ENCODE data around the gene GPR137. TPM values are rescaled to one million over a fixed set of nuclear protein-coding genes. Genes with fewer than 3 reads are reported as not detected.
"Not testable (repeated sequence)": the region's sequence is repeated elsewhere in the genome, so short reads cannot be mapped to it uniquely, and the experiment has no call there.

Gene GPR137
- total RNA-seq, 1 donor from 2014 or later: 52.5 TPM

DNA sequence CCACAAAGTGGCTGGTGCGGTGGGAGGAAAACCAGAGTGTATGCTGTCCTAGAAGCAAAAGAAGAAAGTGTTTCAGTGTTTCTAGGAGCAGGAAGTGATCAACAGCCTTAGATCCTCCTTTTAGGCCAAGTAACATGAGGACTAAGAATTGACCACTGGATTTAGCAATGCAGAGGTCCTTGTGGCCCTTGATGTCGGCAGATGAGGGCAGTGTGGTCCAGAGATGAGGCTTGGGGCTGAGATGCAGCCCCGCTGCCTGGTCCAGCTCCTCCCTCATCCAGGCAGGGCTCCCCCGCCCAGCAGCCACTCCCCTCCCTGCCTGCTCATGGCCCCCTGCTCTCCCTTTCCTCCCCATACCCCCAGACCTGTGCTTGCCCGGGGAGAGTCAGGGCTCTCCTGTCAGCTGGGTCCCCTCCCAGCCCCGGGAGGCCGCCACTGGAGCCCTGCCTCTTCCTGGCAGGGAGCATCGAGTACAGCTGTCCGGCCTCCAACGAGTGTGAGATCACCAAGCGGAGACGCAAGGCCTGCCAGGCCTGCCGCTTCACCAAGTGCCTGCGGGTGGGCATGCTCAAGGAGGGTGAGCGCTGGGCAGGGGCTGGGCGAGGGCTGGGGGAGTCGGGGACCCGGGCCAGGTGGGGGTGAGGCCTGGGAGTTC is 28.0 kb downstream of the GPR137 start:
- DNase-seq: no peak
- TF ChIP-seq, protein P1, sequence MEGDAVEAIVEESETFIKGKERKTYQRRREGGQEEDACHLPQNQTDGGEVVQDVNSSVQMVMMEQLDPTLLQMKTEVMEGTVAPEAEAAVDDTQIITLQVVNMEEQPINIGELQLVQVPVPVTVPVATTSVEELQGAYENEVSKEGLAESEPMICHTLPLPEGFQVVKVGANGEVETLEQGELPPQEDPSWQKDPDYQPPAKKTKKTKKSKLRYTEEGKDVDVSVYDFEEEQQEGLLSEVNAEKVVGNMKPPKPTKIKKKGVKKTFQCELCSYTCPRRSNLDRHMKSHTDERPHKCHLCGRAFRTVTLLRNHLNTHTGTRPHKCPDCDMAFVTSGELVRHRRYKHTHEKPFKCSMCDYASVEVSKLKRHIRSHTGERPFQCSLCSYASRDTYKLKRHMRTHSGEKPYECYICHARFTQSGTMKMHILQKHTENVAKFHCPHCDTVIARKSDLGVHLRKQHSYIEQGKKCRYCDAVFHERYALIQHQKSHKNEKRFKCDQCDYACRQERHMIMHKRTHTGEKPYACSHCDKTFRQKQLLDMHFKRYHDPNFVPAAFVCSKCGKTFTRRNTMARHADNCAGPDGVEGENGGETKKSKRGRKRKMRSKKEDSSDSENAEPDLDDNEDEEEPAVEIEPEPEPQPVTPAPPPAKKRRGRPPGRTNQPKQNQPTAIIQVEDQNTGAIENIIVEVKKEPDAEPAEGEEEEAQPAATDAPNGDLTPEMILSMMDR (IDR thresholded peaks at IDR 0.05; ENCODE audit: partially characterized antibody, unreplicated experiment): no peak
- Mint-ChIP-seq H3K9me3 (ENCODE audit: unreplicated experiment) (peaks cover 5% of the 10 kb centered on the region), H3K27me3 (ENCODE audit: unreplicated experiment) (peaks cover 12% of the 10 kb centered on the region), H3K27ac (ENCODE audit: unreplicated experiment) (peak overlapping the region; percentile 54), H3K4me3 (ENCODE audit: unreplicated experiment) (peak overlapping the region; percentile 44), H3K4me1 (ENCODE audit: low read depth, unreplicated experiment) (peaks cover 18% of the 10 kb centered on the region), H3K36me3 (ENCODE audit: unreplicated experiment) (no peaks in the 10 kb centered on the region)

DNA sequence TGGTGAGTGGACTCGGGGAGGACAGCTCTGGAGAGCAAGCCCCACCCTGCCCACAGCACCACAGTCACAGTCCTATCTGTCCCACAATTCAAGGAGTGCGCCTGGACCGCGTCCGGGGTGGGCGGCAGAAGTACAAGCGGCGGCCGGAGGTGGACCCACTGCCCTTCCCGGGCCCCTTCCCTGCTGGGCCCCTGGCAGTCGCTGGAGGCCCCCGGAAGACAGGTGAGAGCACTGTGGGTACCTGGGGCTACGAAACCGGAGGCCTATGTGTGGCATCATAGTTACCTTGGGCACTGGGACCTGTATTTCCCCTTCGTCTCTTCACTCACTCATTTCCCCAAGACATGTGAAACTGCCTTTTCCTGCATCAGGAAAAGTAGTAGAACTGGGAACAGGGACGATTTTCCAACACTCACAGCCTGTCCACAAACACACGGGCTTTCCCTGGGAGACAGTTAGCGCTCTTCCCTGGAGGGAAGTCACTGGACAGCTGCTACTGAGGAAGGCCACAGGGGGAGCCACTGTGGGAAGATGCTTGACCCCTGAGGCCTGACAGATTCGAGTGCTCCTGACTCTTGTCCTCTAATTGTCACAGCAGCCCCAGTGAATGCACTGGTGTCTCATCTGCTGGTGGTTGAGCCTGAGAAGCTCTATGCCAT is 28.6 kb downstream of the GPR137 start:
- TF ChIP-seq, protein P1 (IDR thresholded peaks at IDR 0.05; ENCODE audit: partially characterized antibody, unreplicated experiment): peak; percentile 28
- Mint-ChIP-seq H3K4me3 (ENCODE audit: unreplicated experiment) (no peak overlapping the region), H3K9me3 (ENCODE audit: unreplicated experiment) (peaks cover 9% of the 10 kb centered on the region), H3K27ac (ENCODE audit: unreplicated experiment) (peak overlapping the region; percentile 76), H3K27me3 (ENCODE audit: unreplicated experiment) (peaks cover 16% of the 10 kb centered on the region), H3K36me3 (ENCODE audit: unreplicated experiment) (no peaks in the 10 kb centered on the region), H3K4me1 (ENCODE audit: low read depth, unreplicated experiment) (peaks cover 21% of the 10 kb centered on the region)
- DNase-seq: no peak

DNA sequence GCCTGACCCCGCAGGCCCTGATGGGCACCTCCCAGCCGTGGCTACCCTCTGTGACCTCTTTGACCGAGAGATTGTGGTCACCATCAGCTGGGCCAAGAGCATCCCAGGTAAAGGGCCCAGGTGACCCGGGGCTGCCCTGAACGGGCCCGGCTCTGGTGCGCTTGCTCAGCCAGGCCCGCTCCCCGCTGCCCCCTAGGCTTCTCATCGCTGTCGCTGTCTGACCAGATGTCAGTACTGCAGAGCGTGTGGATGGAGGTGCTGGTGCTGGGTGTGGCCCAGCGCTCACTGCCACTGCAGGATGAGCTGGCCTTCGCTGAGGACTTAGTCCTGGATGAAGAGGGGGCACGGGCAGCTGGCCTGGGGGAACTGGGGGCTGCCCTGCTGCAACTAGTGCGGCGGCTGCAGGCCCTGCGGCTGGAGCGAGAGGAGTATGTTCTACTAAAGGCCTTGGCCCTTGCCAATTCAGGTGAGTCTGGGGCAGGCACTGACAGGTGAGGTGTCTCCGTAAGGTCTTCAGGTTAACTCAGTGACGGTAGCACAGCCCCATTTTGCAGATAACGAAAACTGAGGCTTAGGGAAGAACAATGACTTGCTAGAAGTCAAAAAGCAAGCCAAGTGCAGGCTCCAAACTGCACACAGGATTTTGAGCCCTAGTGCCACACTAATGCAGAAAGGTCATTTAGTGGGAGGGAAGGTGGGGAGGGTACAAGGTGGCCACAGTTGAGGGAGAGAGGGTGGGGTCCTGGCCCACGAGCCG is 29.3 kb downstream of the GPR137 start:
- peaks cover 10% of the 10 kb centered on the region for H3K9me3 Mint-ChIP-seq (ENCODE audit: unreplicated experiment)
- H3K4me1 Mint-ChIP-seq (ENCODE audit: low read depth, unreplicated experiment): peaks cover 21% of the 10 kb centered on the region
- H3K27ac Mint-ChIP-seq (ENCODE audit: unreplicated experiment): no peak overlapping the region
- peaks cover 17% of the 10 kb centered on the region for H3K27me3 Mint-ChIP-seq (ENCODE audit: unreplicated experiment)
- TF ChIP-seq, protein P1 (IDR thresholded peaks at IDR 0.05; ENCODE audit: partially characterized antibody, unreplicated experiment): no peak
- DNase-seq: no peak
- no peak overlapping the region for H3K4me3 Mint-ChIP-seq (ENCODE audit: unreplicated experiment)
- no peaks in the 10 kb centered on the region for H3K36me3 Mint-ChIP-seq (ENCODE audit: unreplicated experiment)

DNA sequence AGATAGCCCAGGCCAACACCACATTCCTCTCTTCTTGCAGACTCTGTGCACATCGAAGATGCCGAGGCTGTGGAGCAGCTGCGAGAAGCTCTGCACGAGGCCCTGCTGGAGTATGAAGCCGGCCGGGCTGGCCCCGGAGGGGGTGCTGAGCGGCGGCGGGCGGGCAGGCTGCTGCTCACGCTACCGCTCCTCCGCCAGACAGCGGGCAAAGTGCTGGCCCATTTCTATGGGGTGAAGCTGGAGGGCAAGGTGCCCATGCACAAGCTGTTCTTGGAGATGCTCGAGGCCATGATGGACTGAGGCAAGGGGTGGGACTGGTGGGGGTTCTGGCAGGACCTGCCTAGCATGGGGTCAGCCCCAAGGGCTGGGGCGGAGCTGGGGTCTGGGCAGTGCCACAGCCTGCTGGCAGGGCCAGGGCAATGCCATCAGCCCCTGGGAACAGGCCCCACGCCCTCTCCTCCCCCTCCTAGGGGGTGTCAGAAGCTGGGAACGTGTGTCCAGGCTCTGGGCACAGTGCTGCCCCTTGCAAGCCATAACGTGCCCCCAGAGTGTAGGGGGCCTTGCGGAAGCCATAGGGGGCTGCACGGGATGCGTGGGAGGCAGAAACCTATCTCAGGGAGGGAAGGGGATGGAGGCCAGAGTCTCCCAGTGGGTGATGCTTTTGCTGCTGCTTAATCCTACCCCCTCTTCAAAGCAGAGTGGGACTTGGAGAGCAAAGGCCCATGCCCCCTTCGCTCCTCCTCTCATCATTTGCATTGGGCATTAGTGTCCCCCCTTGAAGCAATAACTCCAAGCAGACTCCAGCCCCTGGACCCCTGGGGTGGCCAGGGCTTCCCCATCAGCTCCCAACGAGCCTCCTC is 30.2 kb downstream of the GPR137 start:
- peaks cover 22% of the 10 kb centered on the region for H3K4me1 Mint-ChIP-seq (ENCODE audit: low read depth, unreplicated experiment)
- H3K9me3 Mint-ChIP-seq (ENCODE audit: unreplicated experiment): peaks cover 12% of the 10 kb centered on the region
- DNase-seq; H3K36me3 Mint-ChIP-seq (ENCODE audit: unreplicated experiment); H3K27ac Mint-ChIP-seq (ENCODE audit: unreplicated experiment): not testable (repeated sequence)
- peaks cover 18% of the 10 kb centered on the region for H3K27me3 Mint-ChIP-seq (ENCODE audit: unreplicated experiment)
- peak overlapping the region; percentile 95 for H3K4me3 Mint-ChIP-seq (ENCODE audit: unreplicated experiment)

Measured in glutamatergic neuron (in vitro differentiated cells).